ENCODE data around the gene DRD1.

DNA sequence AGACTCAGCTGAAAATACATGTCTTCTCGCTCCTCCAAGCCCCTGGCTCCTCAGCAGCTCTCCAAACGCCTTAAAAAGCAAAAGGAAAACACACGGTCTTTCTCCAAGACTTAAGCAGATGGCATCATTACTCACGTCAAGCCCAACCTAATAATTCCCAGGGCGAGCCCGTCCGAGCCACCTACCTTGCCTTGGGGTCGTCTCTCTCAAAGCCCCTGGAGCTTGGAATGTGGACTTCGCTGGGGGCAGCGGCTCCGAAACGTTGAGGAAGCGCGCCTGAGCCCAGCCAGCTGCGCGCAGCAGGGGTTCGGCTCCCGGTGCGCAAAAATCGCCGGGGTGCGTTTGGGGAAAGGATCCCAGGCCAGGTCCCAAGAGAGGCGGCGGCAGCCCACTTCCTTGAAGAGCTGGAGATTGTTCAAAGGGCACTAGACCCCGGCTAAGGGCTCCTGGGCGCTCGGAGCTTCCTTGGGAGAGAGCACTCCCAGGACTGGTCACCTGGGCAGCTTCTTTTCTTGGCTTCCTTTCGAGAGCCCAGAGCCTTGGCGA lies 395 bp downstream of the DRD1 start:
- no peak for TF ChIP-seq EZH2phosphoT487 (IDR thresholded peaks at IDR 0.05; ENCODE audit: borderline replicate concordance)
- TF ChIP-seq SRF (IDR thresholded peaks at IDR 0.05; ENCODE audit: low read depth), result no peak
- TF ChIP-seq, protein P1, sequence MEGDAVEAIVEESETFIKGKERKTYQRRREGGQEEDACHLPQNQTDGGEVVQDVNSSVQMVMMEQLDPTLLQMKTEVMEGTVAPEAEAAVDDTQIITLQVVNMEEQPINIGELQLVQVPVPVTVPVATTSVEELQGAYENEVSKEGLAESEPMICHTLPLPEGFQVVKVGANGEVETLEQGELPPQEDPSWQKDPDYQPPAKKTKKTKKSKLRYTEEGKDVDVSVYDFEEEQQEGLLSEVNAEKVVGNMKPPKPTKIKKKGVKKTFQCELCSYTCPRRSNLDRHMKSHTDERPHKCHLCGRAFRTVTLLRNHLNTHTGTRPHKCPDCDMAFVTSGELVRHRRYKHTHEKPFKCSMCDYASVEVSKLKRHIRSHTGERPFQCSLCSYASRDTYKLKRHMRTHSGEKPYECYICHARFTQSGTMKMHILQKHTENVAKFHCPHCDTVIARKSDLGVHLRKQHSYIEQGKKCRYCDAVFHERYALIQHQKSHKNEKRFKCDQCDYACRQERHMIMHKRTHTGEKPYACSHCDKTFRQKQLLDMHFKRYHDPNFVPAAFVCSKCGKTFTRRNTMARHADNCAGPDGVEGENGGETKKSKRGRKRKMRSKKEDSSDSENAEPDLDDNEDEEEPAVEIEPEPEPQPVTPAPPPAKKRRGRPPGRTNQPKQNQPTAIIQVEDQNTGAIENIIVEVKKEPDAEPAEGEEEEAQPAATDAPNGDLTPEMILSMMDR (IDR thresholded peaks at IDR 0.05 in 2 of 3, conservative IDR thresholded peaks at IDR 0.05 in 1 of 3; ENCODE audit: borderline replicate concordance in 1 of 3, insufficient read depth in 1 of 3, low read depth in 2 of 3, low read length in 2 of 3), result no peak
- TF ChIP-seq SIN3A (IDR thresholded peaks at IDR 0.05; ENCODE audit: low read depth), result no peak
- TF ChIP-seq EZH2 (IDR thresholded peaks at IDR 0.05), result no peak
- no peak for TF ChIP-seq POLR2A (IDR thresholded peaks at IDR 0.05; ENCODE audit: borderline replicate concordance, extremely low read depth, insufficient read depth, insufficient read length)
- TF ChIP-seq YY1 (IDR thresholded peaks at IDR 0.05; ENCODE audit: extremely low read depth, insufficient replicate concordance, low read depth, low read length), result no peak
- TF ChIP-seq RAD21 (IDR thresholded peaks at IDR 0.05; ENCODE audit: low read depth), result no peak

Measured in HCT116 (cell line).